ENCODE results near the gene FOXO3.
"Not testable (repeated sequence)": the region's sequence is repeated elsewhere in the genome, so short reads cannot be mapped to it uniquely, and the experiment has no call there.

FOXO3 gene

GRCh38 chr6:108661430-108661829 lies 100.7 kb downstream of the FOXO3 start:
- Mint-ChIP-seq H3K9me3 (ENCODE audit: low read depth) (no peaks in the 10 kb centered on the region), H3K27me3 (no peaks in the 10 kb centered on the region), H3K27ac (no peak overlapping the region), H3K4me3 (no peak overlapping the region), H3K36me3 (peaks cover 10% of the 10 kb centered on the region), H3K4me1 (ENCODE audit: low read depth) (peaks cover 14% of the 10 kb centered on the region)

DNA sequence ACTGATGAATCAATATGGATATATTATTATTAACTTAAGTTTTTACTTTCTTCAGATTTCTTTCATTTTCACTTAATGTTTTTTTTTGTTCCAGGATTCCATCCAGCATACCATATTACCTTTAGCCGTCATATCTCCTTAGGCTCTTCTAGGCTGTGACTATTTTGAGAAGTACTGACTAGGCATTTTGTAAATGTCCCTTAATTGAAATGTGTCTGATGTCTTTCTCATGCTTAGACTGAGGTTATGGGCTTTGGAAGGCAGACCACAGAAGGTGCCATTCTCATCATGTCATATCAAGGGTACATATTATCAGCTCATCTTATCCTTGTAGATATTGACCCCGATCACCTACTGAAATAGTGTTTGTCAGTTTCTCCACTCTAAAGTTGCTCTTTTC lies 101.3 kb downstream of the FOXO3 start:
- Mint-ChIP-seq H3K9me3 (ENCODE audit: low read depth) (no peaks in the 10 kb centered on the region), H3K4me3 (no peak overlapping the region), H3K4me1 (ENCODE audit: low read depth) (peaks cover 17% of the 10 kb centered on the region), H3K27me3 (no peaks in the 10 kb centered on the region), H3K36me3 (peaks cover 13% of the 10 kb centered on the region), H3K27ac (no peak overlapping the region)

DNA sequence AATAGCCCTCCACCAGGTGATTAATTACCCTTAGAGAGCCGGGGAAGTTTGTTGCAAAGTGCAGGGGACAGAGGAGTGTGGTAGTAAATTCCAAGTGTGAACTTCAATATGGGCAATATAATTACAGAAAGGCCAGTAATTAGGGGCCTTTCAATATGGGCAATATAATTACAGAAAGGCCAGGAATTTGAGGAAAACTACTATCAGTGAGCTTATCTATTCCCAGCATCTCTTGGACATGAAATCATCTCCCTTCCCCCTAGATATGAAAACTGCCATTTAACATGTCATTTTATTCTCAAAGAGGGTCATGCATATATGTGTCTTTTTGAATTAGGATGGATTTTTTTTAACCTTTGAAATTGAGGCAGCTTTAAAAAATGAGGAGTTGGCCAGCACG lies 102.0 kb downstream of the FOXO3 start:
- no peaks in the 10 kb centered on the region for H3K9me3 Mint-ChIP-seq (ENCODE audit: low read depth)
- H3K36me3 Mint-ChIP-seq, result peaks cover 13% of the 10 kb centered on the region
- no peaks in the 10 kb centered on the region for H3K27me3 Mint-ChIP-seq
- H3K4me1 Mint-ChIP-seq (ENCODE audit: low read depth), result peaks cover 23% of the 10 kb centered on the region
- no peak overlapping the region for H3K4me3 Mint-ChIP-seq
- H3K27ac Mint-ChIP-seq, result no peak overlapping the region

- H3K27me3 Mint-ChIP-seq; H3K4me3 Mint-ChIP-seq; H3K9me3 Mint-ChIP-seq (ENCODE audit: low read depth); H3K27ac Mint-ChIP-seq: not testable (repeated sequence)
- Mint-ChIP-seq H3K4me1 (ENCODE audit: low read depth) (peaks cover 28% of the 10 kb centered on the region), H3K36me3 (peaks cover 15% of the 10 kb centered on the region)
Observed at GRCh38 chr6:108663494-108664064, 102.9 kb downstream of the FOXO3 start.

DNA sequence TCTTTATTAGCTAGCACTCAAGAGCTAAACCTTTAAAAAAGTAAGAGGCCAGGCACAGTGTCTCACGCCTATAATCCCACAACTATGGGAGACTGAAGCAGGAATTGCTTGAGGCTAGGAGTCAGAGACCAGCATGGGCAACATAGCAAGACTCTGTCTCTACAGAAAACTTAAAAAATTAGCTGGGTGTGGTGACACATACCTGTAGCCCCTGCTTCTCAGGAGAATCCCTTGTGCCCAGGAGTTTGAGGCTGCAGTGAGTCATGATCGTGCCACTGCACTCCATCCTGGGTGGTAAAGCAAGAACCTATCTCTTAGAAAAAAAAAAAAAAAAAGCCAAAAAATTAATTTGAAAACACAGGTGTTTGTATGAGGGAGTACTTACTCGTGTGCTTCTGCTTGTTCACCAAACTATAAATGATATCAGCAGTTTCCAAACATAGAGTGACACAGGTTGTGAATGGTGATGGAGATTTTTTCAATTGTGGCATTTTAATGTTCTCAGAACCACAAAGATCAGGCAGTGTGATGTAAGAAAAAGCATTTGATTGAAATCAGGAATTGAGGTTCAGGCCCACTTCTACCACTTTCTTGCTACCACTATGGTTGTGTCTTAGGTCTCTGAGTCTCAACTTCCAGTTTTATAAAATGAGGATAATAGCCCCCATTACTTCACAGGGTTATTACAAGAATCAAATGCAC lies 104.9 kb downstream of the FOXO3 start:
- Mint-ChIP-seq H3K36me3 (peaks cover 19% of the 10 kb centered on the region), H3K4me3 (no peak overlapping the region), H3K9me3 (ENCODE audit: low read depth) (no peaks in the 10 kb centered on the region), H3K4me1 (ENCODE audit: low read depth) (peaks cover 29% of the 10 kb centered on the region), H3K27me3 (no peaks in the 10 kb centered on the region), H3K27ac (no peak overlapping the region)

DNA sequence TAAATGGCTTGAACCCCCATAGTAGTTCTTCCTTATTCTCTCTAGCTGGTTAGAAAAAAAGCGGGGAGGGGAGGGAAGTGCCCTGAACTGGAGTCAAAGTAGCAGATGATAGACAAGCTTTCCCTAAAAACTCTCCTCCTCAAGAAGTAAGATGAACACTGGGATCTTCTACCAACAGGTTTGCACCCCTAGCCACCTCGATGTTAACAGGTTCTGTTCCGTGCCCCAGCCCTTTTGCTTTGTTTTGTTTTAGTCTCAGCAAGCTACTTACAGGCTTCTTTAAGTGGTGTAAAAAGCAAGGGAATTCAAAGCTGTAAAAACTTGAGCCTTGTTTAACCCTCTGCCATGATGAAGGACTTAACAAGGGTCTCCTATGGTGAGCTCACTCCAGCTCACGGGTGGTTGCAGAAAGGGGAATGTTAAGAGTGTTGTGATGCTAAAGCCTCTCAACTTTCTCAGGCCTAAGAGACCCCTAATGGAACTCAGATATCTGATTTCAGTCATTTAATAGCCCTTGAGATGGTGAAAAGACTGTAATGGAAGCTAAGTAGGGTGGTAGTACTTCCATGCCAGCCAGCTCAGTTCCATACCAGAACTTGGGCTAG lies 106.0 kb downstream of the FOXO3 start:
- Mint-ChIP-seq H3K4me3 (no peak overlapping the region), H3K9me3 (ENCODE audit: low read depth) (no peaks in the 10 kb centered on the region), H3K36me3 (peaks cover 19% of the 10 kb centered on the region), H3K27me3 (no peaks in the 10 kb centered on the region), H3K4me1 (ENCODE audit: low read depth) (peaks cover 32% of the 10 kb centered on the region), H3K27ac (no peak overlapping the region)

- no peaks in the 10 kb centered on the region for H3K27me3 Mint-ChIP-seq
- peaks cover 19% of the 10 kb centered on the region for H3K36me3 Mint-ChIP-seq
- H3K4me1 Mint-ChIP-seq (ENCODE audit: low read depth), result peaks cover 28% of the 10 kb centered on the region
- no peaks in the 10 kb centered on the region for H3K9me3 Mint-ChIP-seq (ENCODE audit: low read depth)
- no peak overlapping the region for H3K27ac Mint-ChIP-seq
- H3K4me3 Mint-ChIP-seq, result no peak overlapping the region
Observed at GRCh38 chr6:108667993-108668392, 107.3 kb downstream of the FOXO3 start.

DNA sequence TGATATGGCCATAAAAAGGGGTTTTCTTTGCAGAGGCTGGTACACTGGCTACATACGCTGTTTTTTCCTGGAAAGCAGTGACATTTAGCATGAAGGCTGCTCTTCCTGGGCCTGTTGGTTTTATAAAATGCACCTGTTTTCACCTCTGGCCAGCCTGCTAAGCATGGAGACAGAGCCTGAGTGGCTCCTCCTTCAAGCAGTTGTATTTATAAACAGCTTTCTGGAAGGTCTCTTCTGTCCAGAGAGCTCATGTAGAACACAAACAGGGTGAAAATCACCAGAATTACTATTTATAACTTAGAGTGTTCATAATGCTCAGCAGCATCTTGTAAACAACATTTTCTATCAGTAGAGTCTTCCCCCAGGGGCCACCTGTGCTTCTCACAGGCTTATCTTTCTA lies 109.0 kb downstream of the FOXO3 start:
- no peak overlapping the region for H3K4me3 Mint-ChIP-seq
- H3K36me3 Mint-ChIP-seq, result peaks cover 19% of the 10 kb centered on the region
- H3K4me1 Mint-ChIP-seq (ENCODE audit: low read depth), result peaks cover 33% of the 10 kb centered on the region
- no peaks in the 10 kb centered on the region for H3K9me3 Mint-ChIP-seq (ENCODE audit: low read depth)
- H3K27ac Mint-ChIP-seq, result no peak overlapping the region
- H3K27me3 Mint-ChIP-seq, result no peaks in the 10 kb centered on the region

- H3K27me3 Mint-ChIP-seq, result no peaks in the 10 kb centered on the region
- peaks cover 14% of the 10 kb centered on the region for H3K36me3 Mint-ChIP-seq
- no peaks in the 10 kb centered on the region for H3K9me3 Mint-ChIP-seq (ENCODE audit: low read depth)
- no peak overlapping the region for H3K27ac Mint-ChIP-seq
- peaks cover 33% of the 10 kb centered on the region for H3K4me1 Mint-ChIP-seq (ENCODE audit: low read depth)
- no peak overlapping the region for H3K4me3 Mint-ChIP-seq
Observed at GRCh38 chr6:108671175-108671574, 110.5 kb downstream of the FOXO3 start.

DNA sequence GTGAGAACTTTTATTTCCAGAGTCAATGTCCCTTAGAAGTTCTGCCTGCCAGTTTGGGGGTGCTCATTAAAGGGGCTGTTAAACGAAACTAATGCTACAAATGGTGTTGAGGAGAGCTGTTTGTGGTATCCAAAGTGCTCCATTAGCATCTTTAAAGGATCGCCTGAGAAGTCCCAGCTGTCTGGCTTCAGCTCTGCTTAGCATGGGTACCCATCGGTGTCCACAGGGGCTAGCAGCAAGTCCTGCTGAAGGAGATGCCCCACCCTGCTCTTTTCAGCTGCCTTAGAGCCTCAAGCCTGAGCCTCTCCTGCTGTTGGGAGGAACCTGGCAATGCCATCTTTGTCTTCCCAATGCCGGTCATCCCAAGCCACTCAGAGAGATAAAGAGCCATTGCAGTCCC lies 111.1 kb downstream of the FOXO3 start:
- Mint-ChIP-seq H3K27me3 (no peaks in the 10 kb centered on the region), H3K4me1 (ENCODE audit: low read depth) (peaks cover 30% of the 10 kb centered on the region)

GRCh38 chr6:108672641-108673040 lies 111.9 kb downstream of the FOXO3 start:
- H3K4me3 Mint-ChIP-seq, result no peak overlapping the region
- H3K27ac Mint-ChIP-seq, result no peak overlapping the region
- peaks cover 24% of the 10 kb centered on the region for H3K4me1 Mint-ChIP-seq (ENCODE audit: low read depth)
- H3K36me3 Mint-ChIP-seq, result peaks cover 11% of the 10 kb centered on the region
- no peaks in the 10 kb centered on the region for H3K27me3 Mint-ChIP-seq
- H3K9me3 Mint-ChIP-seq (ENCODE audit: low read depth), result no peaks in the 10 kb centered on the region

More for the DNA sequence above, 111.1 kb downstream of the FOXO3 start:
- Mint-ChIP-seq H3K27ac (no peak overlapping the region), H3K9me3 (ENCODE audit: low read depth) (no peaks in the 10 kb centered on the region), H3K4me3 (no peak overlapping the region), H3K36me3 (peaks cover 11% of the 10 kb centered on the region)

- no peaks in the 10 kb centered on the region for H3K9me3 Mint-ChIP-seq (ENCODE audit: low read depth)
- no peak overlapping the region for H3K4me3 Mint-ChIP-seq
- no peak overlapping the region for H3K27ac Mint-ChIP-seq
- H3K27me3 Mint-ChIP-seq, result no peaks in the 10 kb centered on the region
- H3K36me3 Mint-ChIP-seq, result peaks cover 9% of the 10 kb centered on the region
- H3K4me1 Mint-ChIP-seq (ENCODE audit: low read depth), result peaks cover 24% of the 10 kb centered on the region
Observed at GRCh38 chr6:108673153-108673552, 112.4 kb downstream of the FOXO3 start.

DNA sequence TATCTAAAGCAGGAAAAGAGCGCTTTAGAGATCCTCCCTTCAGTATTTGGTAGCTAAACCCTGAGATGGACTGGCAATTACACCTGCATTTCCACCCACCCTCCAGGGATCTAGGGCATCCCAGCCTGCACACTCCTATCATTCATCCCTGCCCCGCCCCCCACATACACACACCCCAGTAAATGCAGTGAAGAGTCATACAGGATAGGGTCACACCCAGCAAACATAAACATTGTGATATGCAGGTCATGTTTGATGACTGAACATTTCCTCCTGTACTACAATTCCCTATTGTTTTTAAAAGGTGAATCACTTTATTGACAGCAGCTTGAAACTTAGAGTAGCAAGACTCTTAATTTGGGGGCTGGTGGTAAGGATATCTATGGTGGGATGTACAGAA lies 112.9 kb downstream of the FOXO3 start:
- no peak overlapping the region for H3K27ac Mint-ChIP-seq
- peaks cover 6% of the 10 kb centered on the region for H3K36me3 Mint-ChIP-seq
- peaks cover 19% of the 10 kb centered on the region for H3K4me1 Mint-ChIP-seq (ENCODE audit: low read depth)
- no peaks in the 10 kb centered on the region for H3K9me3 Mint-ChIP-seq (ENCODE audit: low read depth)
- no peak overlapping the region for H3K4me3 Mint-ChIP-seq
- no peaks in the 10 kb centered on the region for H3K27me3 Mint-ChIP-seq

- no peaks in the 10 kb centered on the region for H3K9me3 Mint-ChIP-seq (ENCODE audit: low read depth)
- peaks cover 17% of the 10 kb centered on the region for H3K4me1 Mint-ChIP-seq (ENCODE audit: low read depth)
- H3K27me3 Mint-ChIP-seq, result no peaks in the 10 kb centered on the region
- no peak overlapping the region for H3K27ac Mint-ChIP-seq
- H3K36me3 Mint-ChIP-seq, result peaks cover 9% of the 10 kb centered on the region
- H3K4me3 Mint-ChIP-seq, result no peak overlapping the region
Observed at GRCh38 chr6:108675226-108676200, 114.8 kb downstream of the FOXO3 start.

GRCh38 chr6:108676555-108676954 lies 115.8 kb downstream of the FOXO3 start:
- H3K4me3 Mint-ChIP-seq, result no peak overlapping the region
- H3K9me3 Mint-ChIP-seq (ENCODE audit: low read depth), result no peaks in the 10 kb centered on the region
- H3K27ac Mint-ChIP-seq, result no peak overlapping the region
- H3K36me3 Mint-ChIP-seq, result peaks cover 10% of the 10 kb centered on the region
- no peaks in the 10 kb centered on the region for H3K27me3 Mint-ChIP-seq
- peaks cover 10% of the 10 kb centered on the region for H3K4me1 Mint-ChIP-seq (ENCODE audit: low read depth)
